Measurements from ENCODE around the gene RAD18.

The RAD18 gene

DNA sequence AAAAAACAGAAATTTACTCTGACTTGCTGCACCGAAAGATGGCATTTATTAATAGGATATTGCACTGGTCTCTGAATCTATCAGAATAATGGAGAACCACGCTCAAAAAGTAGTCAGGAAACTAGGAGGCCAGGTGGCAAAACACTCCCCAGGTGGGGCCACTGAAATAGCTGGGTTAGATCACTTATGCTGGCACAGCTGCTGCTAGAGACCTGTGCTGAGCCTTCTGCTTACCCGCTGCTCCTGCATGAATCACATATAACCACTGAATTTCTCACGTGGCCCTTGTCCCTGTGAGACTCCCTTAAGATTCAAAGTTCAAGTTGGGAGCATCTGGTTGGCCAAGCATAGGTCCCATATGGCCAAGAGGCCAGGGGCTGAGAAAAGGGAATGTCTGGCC is 127.9 kb downstream of the RAD18 start:
- no peak for DNase-seq (ENCODE audit: low read depth)

- no peak for DNase-seq (ENCODE audit: low read depth)
These were observed 128.3 kb downstream of the RAD18 start for GRCh38 chr3:8834974-8835373.

GRCh38 chr3:8827641-8828040 is 135.6 kb downstream of the RAD18 start:
- no peak for DNase-seq (ENCODE audit: low read depth)

All from ELR (cell line).